Thyroid gland (tissue), 4 donors: ENCODE measurements around the gene THRB.

ENCODE experiments used
- CTCF ChIP-seq, 6 experiments: fragments of 200-600 bp in 3 of 6; fragments of 450-650 bp in 3 of 6; sonication (generic) in 3 of 6; IDR thresholded peaks; one replicate each; pipeline ENCODE4 v1.5.1; 2016 to 2019; ENCODE audit warnings: antibody characterized with exemption in 6 of 6, mild to moderate bottlenecking in 2 of 6, inconsistent platforms in 1 of 6, moderate library complexity in 1 of 6
- POLR2A ChIP-seq, 2 donors: fragments of 450-650 bp; IDR thresholded peaks; one replicate each; pipeline ENCODE4 v1.6.1; 2017; ENCODE audit warnings: antibody characterized with exemption in 2 of 2, mild to moderate bottlenecking in 2 of 2, moderate library complexity in 1 of 2

DNA sequence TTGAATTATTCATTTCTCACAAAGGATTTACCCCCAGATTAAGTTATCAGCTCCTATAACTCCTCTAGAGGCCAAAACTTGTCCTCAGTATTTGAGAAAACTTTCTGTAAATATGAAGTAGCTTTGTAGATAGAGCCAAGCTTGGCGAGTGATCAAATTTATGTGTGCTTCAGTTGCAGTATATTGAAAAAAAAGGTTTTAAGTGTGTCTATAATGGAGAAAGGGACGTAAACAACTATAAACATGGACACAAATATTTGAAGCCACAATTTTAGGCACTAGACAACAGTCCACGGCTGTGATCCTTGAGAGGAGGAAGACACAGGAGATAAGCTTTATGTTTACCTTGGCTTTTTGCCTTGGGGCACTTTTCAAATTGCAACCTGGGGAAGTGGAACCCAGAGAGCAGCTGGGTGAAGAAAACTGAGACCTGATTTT is 118.7 kb downstream of the THRB start:
- TF ChIP-seq CTCF (IDR thresholded peaks at IDR 0.05) (no peak), POLR2A (IDR thresholded peaks at IDR 0.05) (no peak)
